ENCODE results near the gene ABHD8.

Gene ABHD8

GRCh38 chr19:17322854-17323253 lies 19.6 kb upstream of the ABHD8 start:
- no peak for TF ChIP-seq CTCF (IDR thresholded peaks at IDR 0.05; ENCODE audit: control extremely low read depth, extremely low read depth, low read depth, missing control alignments)
- ChIA-PET CTCF (no interaction called here), POLR2A (no interaction called here)
- DNase-seq (ENCODE audit: extremely low spot score): no peak

- TF ChIP-seq CTCF (IDR thresholded peaks at IDR 0.05; ENCODE audit: control extremely low read depth, extremely low read depth, low read depth, missing control alignments): no peak
- POLR2A ChIA-PET: interaction anchor here (0.9 to 1.2 kb wide), 2 partner anchors 10 to 13 kb away, joined by 4 read pairs; partner anchors contain the start of gene DDA1
- no peak for DNase-seq (ENCODE audit: extremely low spot score)
- CTCF ChIA-PET: interaction anchor here (0.9 to 1.5 kb wide), 4 partner anchors 10 to 62 kb away, joined by 3 to 4 read pairs (median 3); partner anchors contain the start of gene MRPL34
These were observed 18.6 kb upstream of the ABHD8 start for GRCh38 chr19:17321655-17322489.

- no peak for DNase-seq (ENCODE audit: extremely low spot score)
- ChIA-PET CTCF (interaction anchor here (1.0 to 1.5 kb wide), 2 partner anchors 15 to 27 kb away, joined by 3 read pairs; partner anchors contain the start of gene MRPL34), POLR2A (interaction anchor here (0.5 to 1.0 kb wide), 2 partner anchors 14 to 23 kb away, joined by 3 read pairs; partner anchors contain the start of gene ANO8)
- TF ChIP-seq CTCF (IDR thresholded peaks at IDR 0.05; ENCODE audit: control extremely low read depth, extremely low read depth, low read depth, missing control alignments): no peak
These were observed 17.2 kb upstream of the ABHD8 start for GRCh38 chr19:17320435-17320834.

GRCh38 chr19:17319473-17320238 lies 16.4 kb upstream of the ABHD8 start:
- no peak for TF ChIP-seq CTCF (IDR thresholded peaks at IDR 0.05; ENCODE audit: control extremely low read depth, extremely low read depth, low read depth, missing control alignments)
- CTCF ChIA-PET: no interaction called here
- no peak for DNase-seq (ENCODE audit: extremely low spot score)
- POLR2A ChIA-PET: no interaction called here

GRCh38 chr19:17318966-17319365 lies 15.7 kb upstream of the ABHD8 start:
- CTCF ChIA-PET: no interaction called here
- POLR2A ChIA-PET: no interaction called here
- no peak for TF ChIP-seq CTCF (IDR thresholded peaks at IDR 0.05; ENCODE audit: control extremely low read depth, extremely low read depth, low read depth, missing control alignments)
- DNase-seq (ENCODE audit: extremely low spot score): no peak

- ChIA-PET CTCF (interaction anchor here (1.6 kb wide), 1 partner anchor 8 kb away, joined by 4 read pairs; the partner anchor contains the start of gene MRPL34), POLR2A (no interaction called here)
- no peak for TF ChIP-seq CTCF (IDR thresholded peaks at IDR 0.05; ENCODE audit: control extremely low read depth, extremely low read depth, low read depth, missing control alignments)
- DNase-seq (ENCODE audit: extremely low spot score): no peak
These were observed 10.9 kb upstream of the ABHD8 start for GRCh38 chr19:17314007-17314593.
